HepG2 (cell line): ENCODE data around the gene VENTX. TPM values are rescaled to one million over a fixed set of nuclear protein-coding genes. Genes with fewer than 3 reads are reported as not detected.

ENCODE experiments used
- ATAC-seq: fragments of 200-7000 bp; cut with Tn5 transposase; 3 replicates; pipeline ENCODE4 v1.9.1; 2020; ENCODE audit warnings: mild to moderate bottlenecking, moderate library complexity
- BruUV-seq: library from RNA; stranded (reverse); fragments of 400-500 nt; replicated peaks from 2 replicates; lab custom pipeline; 2021; lab: Mats Ljungman, UMichigan
- CTCF ChIA-PET: fragments of 300-600 bp; formaldehyde crosslinking; extraction: SDS; loops from one replicate; lab custom pipeline; 2021; ENCODE audit warnings: low total read pairs, inconsistent platforms, low intra/inter-chr PET ratio; lab: Yijun Ruan, JAX
- POLR2A ChIA-PET: fragments of 350-600 bp; sonication (Branson Sonifier 250); formaldehyde crosslinking; loops from one replicate; lab custom pipeline; 2020; ENCODE audit warnings: antibody characterized with exemption, inconsistent platforms; lab: Yijun Ruan, JAX
- DNase-seq: peaks from one replicate; pipeline ENCODE4 v3.0.0-alpha.2; 2015; ENCODE audit warnings: low spot score
- FAIRE-seq: peaks from 3 replicates; lab custom pipeline; 2011; peaks lifted over from hg19 to GRCh38; lab: Jason Lieb, UNC
- H2AFZ ChIP-seq: one replicate; pipeline ENCODE4 v1.6.1; 2011; ENCODE audit warnings: low read length, inconsistent platforms
- H3K27ac ChIP-seq: fragments of 300-600 bp; 3 replicates; pipeline ENCODE4 v1.8.0; 2011; ENCODE audit warnings: mixed run types, mild to moderate bottlenecking, mixed read lengths, low read length, inconsistent platforms; ENCODE audit not compliant: insufficient read depth; ENCODE audit errors: extremely low read length
- H3K27me3 ChIP-seq, 2 experiments: fragments of 200-600 bp in 1 of 2; 2 replicates in 1 of 2; 3 replicates in 1 of 2; pipeline versions ENCODE4 v1.6.0 to v1.8.0; 2011; ENCODE audit warnings: low read length in 2 of 2, mild to moderate bottlenecking in 2 of 2, moderate library complexity in 2 of 2, inconsistent platforms in 1 of 2; ENCODE audit not compliant: insufficient read depth in 2 of 2, control insufficient read depth in 1 of 2
- H3K36me3 ChIP-seq, 2 experiments: fragments of 200-600 bp in 1 of 2; replicated peaks in 1 of 2; 2 replicates in 1 of 2; 3 replicates in 1 of 2; pipeline versions ENCODE4 v1.5.1 to v1.8.0; 2011; ENCODE audit warnings: low read length in 2 of 2, inconsistent platforms in 1 of 2; ENCODE audit not compliant: insufficient read depth in 2 of 2, control insufficient read depth in 1 of 2
- H3K4me1 ChIP-seq: 2 replicates; pipeline ENCODE4 v1.5.1; 2012; ENCODE audit warnings: low read length, inconsistent platforms; ENCODE audit not compliant: insufficient read depth
- H3K4me2 ChIP-seq: 2 replicates; pipeline ENCODE4 v1.6.0; 2011; ENCODE audit warnings: low read depth, low read length, inconsistent platforms
- H3K4me3 ChIP-seq, 3 experiments: fragments of 200-600 bp in 1 of 3; sonication (generic), shearing (Covaris generic) in 1 of 3; replicated peaks in 1 of 3; 2 replicates each; pipeline ENCODE4 v1.5.1; 2011 to 2016; ENCODE audit warnings: low read length in 3 of 3, inconsistent platforms in 2 of 3, low read depth in 2 of 3, mild to moderate bottlenecking in 2 of 3, control low read depth in 1 of 3, mixed read lengths in 1 of 3; ENCODE audit not compliant: insufficient read depth in 1 of 3
- H3K79me2 ChIP-seq: one replicate; pipeline ENCODE4 v1.6.1; 2011; ENCODE audit warnings: low read length, inconsistent platforms; ENCODE audit not compliant: insufficient read depth
- H3K9ac ChIP-seq: 2 replicates; pipeline ENCODE4 v1.6.0; 2011; ENCODE audit warnings: mild to moderate bottlenecking, low read depth, low read length, inconsistent platforms; ENCODE audit not compliant: insufficient read depth
- H3K9me3 ChIP-seq: 2 replicates; pipeline ENCODE4 v1.5.1; 2012; ENCODE audit warnings: mild to moderate bottlenecking, low read length
- H4K20me1 ChIP-seq: 2 replicates; pipeline ENCODE4 v1.6.0; 2011; ENCODE audit warnings: inconsistent platforms, mild to moderate bottlenecking, low read length, moderate library complexity; ENCODE audit not compliant: insufficient read depth
- ARNTL ChIP-seq: sonication (generic); formaldehyde crosslinking; IDR thresholded peaks from 2 replicates; pipeline ENCODE4 v1.4.0; 2020; ENCODE audit warnings: mild to moderate bottlenecking, missing genetic modification reagents
- KLF13 ChIP-seq: sonication (generic); formaldehyde crosslinking; IDR thresholded peaks from 2 replicates; pipeline ENCODE4 v1.4.0; 2020; ENCODE audit warnings: mild to moderate bottlenecking, missing genetic modification reagents
- NFATC3 ChIP-seq: sonication (generic); formaldehyde crosslinking; IDR thresholded peaks from 2 replicates; pipeline ENCODE4 v1.5.1; 2020; ENCODE audit warnings: mild to moderate bottlenecking, missing genetic modification reagents
- NKX3-1 ChIP-seq: sonication (generic); formaldehyde crosslinking; IDR thresholded peaks from 2 replicates; pipeline ENCODE4 v1.5.0; 2020; ENCODE audit warnings: missing genetic modification reagents
- ZNF431 ChIP-seq: sonication (generic); formaldehyde crosslinking; IDR thresholded peaks from 2 replicates; pipeline ENCODE4 v1.9.0; 2022; ENCODE audit warnings: missing genetic modification reagents, low read depth, mild to moderate bottlenecking, borderline replicate concordance
- ZNF704 ChIP-seq: sonication (generic); formaldehyde crosslinking; IDR thresholded peaks from 2 replicates; pipeline ENCODE4 v1.8.1; 2023; ENCODE audit warnings: mild to moderate bottlenecking, inconsistent platforms, moderate library complexity, missing genetic modification reagents, borderline replicate concordance
- ZNF766 ChIP-seq: sonication (generic); formaldehyde crosslinking; IDR thresholded peaks from 2 replicates; pipeline ENCODE4 v1.5.0; 2020; ENCODE audit warnings: missing genetic modification reagents, borderline replicate concordance
- WGBS: methylation state at CpG from one replicate; pipeline ENCODE4 v1.1.6; 2017; ENCODE audit warnings: low lambda C conversion rate; 5-methylcytosine and 5-hydroxymethylcytosine counted together
- in situ Hi-C: cut with HindIII; loops from 2 replicates; pipeline ENCODE4 v1.10.0; 2017; ENCODE audit warnings: low pct_unique_long_range_greater_than_20kb; ENCODE audit not compliant: extremely low pct_ligation_motif_present
- intact Hi-C: fragments of 100-400 bp; cut with micrococcal nuclease; formaldehyde crosslinking; loops from one replicate; pipeline ENCODE4 v1.10.0; 2022; ENCODE audit not compliant: unreplicated experiment
- polyA plus RNA-seq, 8 experiments: library from polyadenylated mRNA; depleted of rRNA in 3 of 8; stranded (reverse) in 7 of 8; unstranded in 1 of 8; fragments of >200 nt; fragmentation: Illumina TruSeq in 4 of 8; extraction: Trizol in 4 of 8; gene quantifications; 2 replicates each; pipeline versions ENCODE4 v1.2.1 to v1.2.3, GENCODE V29; 2011 to 2016; ENCODE audit warnings: low read depth in 4 of 8, missing spikeins in 1 of 8, mixed read lengths in 1 of 8; ENCODE audit not compliant: insufficient read depth in 1 of 8
- total RNA-seq, 5 experiments: library from RNA; depleted of rRNA; stranded (reverse); fragments of >200 nt; fragmentation: Illumina TruSeq; extraction: Trizol; gene quantifications; 2 replicates each; pipeline ENCODE4 v1.2.3, GENCODE V29; 2016; ENCODE audit warnings: low read depth in 1 of 5
- TF ChIP-seq, protein P1 (sequence below): sonication (generic); formaldehyde crosslinking; IDR thresholded peaks from 2 replicates; pipeline ENCODE4 v1.9.0; 2021; ENCODE audit warnings: missing genetic modification reagents, borderline replicate concordance
- TF ChIP-seq, protein P2 (sequence below): sonication (generic); formaldehyde crosslinking; IDR thresholded peaks from 2 replicates; pipeline ENCODE4 v1.9.0; 2022; ENCODE audit warnings: missing genetic modification reagents, mild to moderate bottlenecking, borderline replicate concordance
- TF ChIP-seq, protein P3 (sequence below): sonication (generic); formaldehyde crosslinking; IDR thresholded peaks from 2 replicates; pipeline ENCODE4 v1.5.1; 2020; ENCODE audit warnings: mild to moderate bottlenecking, missing genetic modification reagents, borderline replicate concordance

The VENTX gene
- total and polyA plus RNA-seq, 2 of the 13 experiments (the other 11 are each of a cell fraction or from before 2014, with no cell fraction given), result not detected

DNA sequence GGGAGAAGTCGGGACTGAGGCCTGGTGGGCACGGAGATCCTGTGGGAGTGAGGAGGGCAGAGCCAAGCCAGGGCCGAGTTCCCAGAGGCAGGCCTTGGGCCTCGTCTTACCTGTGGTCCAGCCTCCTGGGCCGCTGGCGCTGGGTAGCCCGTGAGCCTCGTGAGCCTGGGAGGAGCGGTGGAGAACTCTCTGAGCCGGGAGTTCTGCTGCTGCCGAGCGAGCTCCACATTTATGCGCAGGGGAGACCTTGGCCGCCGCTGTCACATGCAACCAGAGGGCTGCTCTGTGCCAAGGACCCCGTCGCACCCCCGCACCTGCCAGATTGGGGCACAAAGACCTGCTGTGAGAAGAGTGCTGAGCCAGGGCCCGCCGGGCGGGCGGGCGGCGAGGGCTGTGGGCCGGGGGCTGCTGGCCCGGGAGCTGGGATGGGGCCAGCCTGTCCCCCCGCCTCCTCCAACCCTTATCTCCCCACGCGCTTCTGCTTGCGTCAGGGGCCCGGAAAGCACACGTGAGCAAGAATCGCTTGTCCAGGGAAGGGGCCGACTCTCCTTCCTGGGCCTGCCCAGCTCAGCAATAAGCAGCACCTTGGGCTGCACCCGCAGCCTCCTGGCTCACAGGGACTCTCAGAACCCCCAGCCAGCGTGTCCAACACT lies 10.2 kb downstream of the VENTX start:
- ATAC-seq (no peak), FAIRE-seq (no peak), DNase-seq (no peak)
- ChIA-PET CTCF (no interaction called here), POLR2A (no interaction called here)
- Histone ChIP-seq H3K4me2 (no peak overlapping the region), H3K27me3 (peaks cover 24 to 65% of the 10 kb centered on the region in 2 experiments), H2AFZ (no peak overlapping the region), H3K79me2 (no peaks in the 10 kb centered on the region), H3K4me3 (no peak overlapping the region), H3K36me3 (no peaks in the 10 kb centered on the region), H3K9me3 (no peaks in the 10 kb centered on the region), H3K4me1 (peaks cover 33% of the 10 kb centered on the region), H3K27ac (no peak overlapping the region), H4K20me1 (no peaks in the 10 kb centered on the region), H3K9ac (no peak overlapping the region)
- in situ Hi-C loops (no loop called here), intact Hi-C loops (no loop called here)
- WGBS, result 74% methylated on average over 5 of the region's 36 CpGs
- no TSS peak for BruUV-seq
- TF ChIP-seq ZNF431 (CRISPR knock-in tag), result no peak
- TF ChIP-seq ARNTL, result no peak

DNA sequence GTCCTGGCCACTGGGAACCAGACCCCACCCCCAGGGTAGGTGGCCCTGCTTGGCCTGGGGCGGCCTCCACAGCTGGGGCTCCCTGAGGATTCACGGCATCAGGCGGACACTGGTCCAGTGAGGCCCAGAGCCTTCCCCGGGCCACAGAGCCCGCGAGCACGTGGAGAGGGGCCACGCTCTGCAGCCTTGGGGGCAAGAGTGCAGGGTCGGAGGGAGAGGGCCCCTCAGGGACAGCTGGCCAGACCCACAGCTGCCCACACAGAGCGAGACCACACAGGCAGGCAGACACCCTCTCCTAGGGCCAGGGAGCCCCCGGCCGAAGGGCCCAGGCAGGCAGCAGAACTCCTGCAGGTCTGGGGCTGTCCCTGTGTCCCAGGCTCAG lies 10.7 kb downstream of the VENTX start:
- no peak overlapping the region for H3K9ac ChIP-seq
- ChIA-PET CTCF (no interaction called here), POLR2A (no interaction called here)
- H4K20me1 ChIP-seq, result no peaks in the 10 kb centered on the region
- no peaks in the 10 kb centered on the region for H3K36me3 ChIP-seq
- H2AFZ ChIP-seq, result no peak overlapping the region
- DNase-seq (no peak), FAIRE-seq (no peak), ATAC-seq (peak; percentile 15)
- H3K4me2 ChIP-seq, result no peak overlapping the region; the same call in 1 of the 2 replicates
- H3K27ac ChIP-seq, result no peak overlapping the region
- intact Hi-C loops (no loop called here), in situ Hi-C loops (no loop called here)
- H3K4me1 ChIP-seq, result peaks cover 33% of the 10 kb centered on the region
- no peaks in the 10 kb centered on the region for H3K79me2 ChIP-seq
- BruUV-seq, result no TSS peak
- no peaks in the 10 kb centered on the region for H3K9me3 ChIP-seq
- 20% methylated on average over 1 of the region's 12 CpGs for WGBS
- H3K27me3 ChIP-seq, result peaks cover 22 to 65% of the 10 kb centered on the region in 2 experiments
- no peak overlapping the region for H3K4me3 ChIP-seq
- no peak for TF ChIP-seq NFATC3
- TF ChIP-seq KLF13 (CRISPR knock-in tag), result no peak
- TF ChIP-seq, protein P1, sequence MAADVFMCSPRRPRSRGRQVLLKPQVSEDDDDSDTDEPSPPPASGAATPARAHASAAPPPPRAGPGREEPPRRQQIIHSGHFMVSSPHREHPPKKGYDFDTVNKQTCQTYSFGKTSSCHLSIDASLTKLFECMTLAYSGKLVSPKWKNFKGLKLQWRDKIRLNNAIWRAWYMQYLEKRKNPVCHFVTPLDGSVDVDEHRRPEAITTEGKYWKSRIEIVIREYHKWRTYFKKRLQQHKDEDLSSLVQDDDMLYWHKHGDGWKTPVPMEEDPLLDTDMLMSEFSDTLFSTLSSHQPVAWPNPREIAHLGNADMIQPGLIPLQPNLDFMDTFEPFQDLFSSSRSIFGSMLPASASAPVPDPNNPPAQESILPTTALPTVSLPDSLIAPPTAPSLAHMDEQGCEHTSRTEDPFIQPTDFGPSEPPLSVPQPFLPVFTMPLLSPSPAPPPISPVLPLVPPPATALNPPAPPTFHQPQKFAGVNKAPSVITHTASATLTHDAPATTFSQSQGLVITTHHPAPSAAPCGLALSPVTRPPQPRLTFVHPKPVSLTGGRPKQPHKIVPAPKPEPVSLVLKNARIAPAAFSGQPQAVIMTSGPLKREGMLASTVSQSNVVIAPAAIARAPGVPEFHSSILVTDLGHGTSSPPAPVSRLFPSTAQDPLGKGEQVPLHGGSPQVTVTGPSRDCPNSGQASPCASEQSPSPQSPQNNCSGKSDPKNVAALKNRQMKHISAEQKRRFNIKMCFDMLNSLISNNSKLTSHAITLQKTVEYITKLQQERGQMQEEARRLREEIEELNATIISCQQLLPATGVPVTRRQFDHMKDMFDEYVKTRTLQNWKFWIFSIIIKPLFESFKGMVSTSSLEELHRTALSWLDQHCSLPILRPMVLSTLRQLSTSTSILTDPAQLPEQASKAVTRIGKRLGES (CRISPR knock-in tag), result no peak
- TF ChIP-seq, protein P2, sequence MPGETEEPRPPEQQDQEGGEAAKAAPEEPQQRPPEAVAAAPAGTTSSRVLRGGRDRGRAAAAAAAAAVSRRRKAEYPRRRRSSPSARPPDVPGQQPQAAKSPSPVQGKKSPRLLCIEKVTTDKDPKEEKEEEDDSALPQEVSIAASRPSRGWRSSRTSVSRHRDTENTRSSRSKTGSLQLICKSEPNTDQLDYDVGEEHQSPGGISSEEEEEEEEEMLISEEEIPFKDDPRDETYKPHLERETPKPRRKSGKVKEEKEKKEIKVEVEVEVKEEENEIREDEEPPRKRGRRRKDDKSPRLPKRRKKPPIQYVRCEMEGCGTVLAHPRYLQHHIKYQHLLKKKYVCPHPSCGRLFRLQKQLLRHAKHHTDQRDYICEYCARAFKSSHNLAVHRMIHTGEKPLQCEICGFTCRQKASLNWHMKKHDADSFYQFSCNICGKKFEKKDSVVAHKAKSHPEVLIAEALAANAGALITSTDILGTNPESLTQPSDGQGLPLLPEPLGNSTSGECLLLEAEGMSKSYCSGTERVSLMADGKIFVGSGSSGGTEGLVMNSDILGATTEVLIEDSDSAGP, result no peak
- no peak for TF ChIP-seq ZNF766 (CRISPR knock-in tag)
- TF ChIP-seq ZNF704 (CRISPR knock-in tag), result no peak
- TF ChIP-seq NKX3-1, result no peak
- TF ChIP-seq, protein P3, sequence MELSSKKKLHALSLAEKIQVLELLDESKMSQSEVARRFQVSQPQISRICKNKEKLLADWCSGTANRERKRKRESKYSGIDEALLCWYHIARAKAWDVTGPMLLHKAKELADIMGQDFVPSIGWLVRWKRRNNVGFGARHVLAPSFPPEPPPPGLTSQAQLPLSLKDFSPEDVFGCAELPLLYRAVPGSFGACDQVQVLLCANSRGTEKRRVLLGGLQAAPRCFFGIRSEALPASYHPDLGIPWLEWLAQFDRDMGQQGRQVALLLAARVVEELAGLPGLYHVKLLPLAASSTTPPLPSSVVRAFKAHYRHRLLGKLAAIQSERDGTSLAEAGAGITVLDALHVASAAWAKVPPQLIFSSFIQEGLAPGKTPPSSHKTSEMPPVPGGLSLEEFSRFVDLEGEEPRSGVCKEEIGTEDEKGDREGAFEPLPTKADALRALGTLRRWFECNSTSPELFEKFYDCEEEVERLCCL (CRISPR knock-in tag), result no peak
